GM18517 (cell line): Measurements from ENCODE around the gene HPSE2.

Experiments
- ATAC-seq: cut with Tn5 transposase; IDR thresholded peaks from one replicate; pipeline ENCODE4 v1.9.1; 2021; ENCODE audit warnings: mild to moderate bottlenecking, moderate library complexity; ENCODE audit not compliant: unreplicated experiment

Gene HPSE2

GRCh38 chr10:98696516-98696915 is 539.1 kb downstream of the HPSE2 start:
- ATAC-seq = no peak

DNA sequence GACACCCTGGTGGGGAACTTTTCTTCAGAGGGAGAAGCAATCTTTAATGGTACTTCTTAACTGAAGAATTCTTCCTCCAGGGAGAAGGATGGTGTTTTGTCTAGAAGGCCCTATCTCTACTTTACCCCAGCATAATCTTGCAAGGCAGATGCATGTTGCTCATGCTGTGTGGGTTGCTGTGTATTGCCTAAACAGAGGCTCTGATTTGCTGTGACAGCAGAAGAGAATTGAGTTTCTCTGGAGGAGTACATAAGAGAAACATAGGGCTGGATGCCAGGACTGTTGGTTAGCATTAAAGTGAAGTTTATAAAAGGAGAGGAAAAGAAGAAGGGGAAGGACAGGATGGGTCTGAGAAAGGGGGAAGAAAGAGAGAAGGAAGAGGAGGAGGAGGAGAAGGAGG is 540.8 kb downstream of the HPSE2 start:
- ATAC-seq = no peak

GRCh38 chr10:98694014-98694413 is 541.6 kb downstream of the HPSE2 start:
- ATAC-seq = no peak

DNA sequence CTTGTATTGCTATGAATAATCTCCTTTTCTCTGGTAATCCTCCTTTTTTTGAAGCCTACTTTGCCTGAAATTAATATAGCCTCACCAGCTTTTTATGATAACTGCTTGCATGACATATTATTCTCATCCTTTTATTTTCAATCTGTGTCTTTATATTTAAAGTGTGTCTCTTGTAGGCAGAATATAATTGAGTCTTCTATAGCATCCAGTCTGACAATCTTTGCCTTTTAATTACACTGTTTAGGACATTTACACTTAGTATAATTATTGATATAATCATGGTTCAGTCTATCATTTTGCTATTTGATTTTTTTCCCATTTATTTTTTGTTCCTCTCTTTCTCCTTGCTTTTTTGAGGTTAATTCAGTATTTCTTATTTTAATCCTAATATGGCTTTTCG is 548.0 kb downstream of the HPSE2 start:
- ATAC-seq = no peak

GRCh38 chr10:98684019-98684899 is 551.4 kb downstream of the HPSE2 start:
- ATAC-seq = no peak

- ATAC-seq = no peak
Measured at GRCh38 chr10:98676895-98677294, 558.8 kb downstream of the HPSE2 start.

DNA sequence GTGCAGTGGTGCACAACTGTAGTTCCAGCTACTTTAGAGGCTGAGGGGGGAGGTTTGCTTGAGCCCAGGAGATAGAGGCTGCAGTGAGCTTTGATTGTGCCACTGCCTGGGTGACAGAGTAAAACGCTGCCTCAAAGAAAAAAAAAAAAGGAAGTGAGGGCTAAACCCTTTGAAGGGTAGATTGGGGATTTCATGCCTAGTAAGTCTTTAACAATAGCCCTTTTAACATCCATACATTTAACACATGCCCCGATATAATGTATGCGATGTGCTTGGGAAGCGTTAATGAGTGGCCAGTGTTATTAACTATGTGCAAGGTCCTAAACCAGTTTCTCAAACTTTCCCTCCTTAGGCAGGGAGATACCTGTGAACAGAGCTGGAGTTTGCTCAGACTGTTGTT is 559.8 kb downstream of the HPSE2 start:
- ATAC-seq = no peak

GRCh38 chr10:98673171-98673782 is 562.4 kb downstream of the HPSE2 start:
- no peak for ATAC-seq

- no peak for ATAC-seq
Measured at GRCh38 chr10:98667081-98667480, 568.6 kb downstream of the HPSE2 start.

DNA sequence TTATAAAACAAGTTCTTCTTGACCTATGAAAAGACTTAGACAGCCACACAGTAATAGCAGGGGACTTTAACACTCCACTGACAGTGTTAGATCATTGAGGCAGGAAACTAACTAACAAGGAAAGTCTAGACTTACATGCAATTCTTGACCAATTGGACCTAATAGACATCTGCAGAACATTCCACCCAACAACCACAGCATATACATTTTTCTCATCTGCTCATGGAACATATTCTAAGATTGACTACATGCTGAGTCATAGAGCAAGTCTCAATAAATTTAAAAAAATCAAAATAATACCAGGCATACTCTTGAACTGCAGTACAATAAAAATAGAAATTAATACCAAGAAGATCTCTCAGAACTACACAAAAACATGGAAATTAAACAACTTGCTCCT is 569.4 kb downstream of the HPSE2 start:
- no peak for ATAC-seq

DNA sequence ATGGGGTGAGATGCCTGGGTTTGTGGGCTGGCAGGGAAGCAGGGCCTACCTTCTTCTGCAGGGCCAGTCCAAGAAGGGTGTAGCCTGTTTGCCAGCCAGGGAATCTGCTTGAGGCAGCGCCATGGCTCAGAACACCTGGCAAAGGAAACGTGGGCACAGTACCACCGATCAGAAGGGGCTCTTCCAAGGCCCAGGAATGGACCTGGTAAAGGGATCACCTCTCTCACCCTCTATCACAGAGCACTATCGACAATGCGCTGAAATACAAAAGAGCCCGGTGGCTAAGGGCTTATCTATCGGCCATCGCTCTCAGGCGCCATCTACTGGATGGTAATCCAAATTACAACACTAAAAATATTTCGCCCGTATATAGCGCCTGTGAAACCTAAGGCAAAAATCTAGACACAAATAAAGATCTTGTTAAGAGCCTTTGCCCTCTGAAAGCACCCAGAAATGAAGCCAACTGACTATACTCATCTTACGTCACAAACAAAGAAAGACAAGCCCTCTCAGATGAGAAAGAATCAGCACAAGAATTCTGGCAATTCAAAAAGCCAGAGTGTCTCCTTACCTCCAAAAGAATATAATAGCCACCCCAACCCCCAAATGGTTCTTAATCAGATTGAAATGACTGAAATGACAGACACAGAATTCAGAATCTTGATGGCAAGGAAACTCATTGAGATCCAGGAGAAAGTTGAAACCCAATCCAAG is 571.2 kb downstream of the HPSE2 start:
- no peak for ATAC-seq

DNA sequence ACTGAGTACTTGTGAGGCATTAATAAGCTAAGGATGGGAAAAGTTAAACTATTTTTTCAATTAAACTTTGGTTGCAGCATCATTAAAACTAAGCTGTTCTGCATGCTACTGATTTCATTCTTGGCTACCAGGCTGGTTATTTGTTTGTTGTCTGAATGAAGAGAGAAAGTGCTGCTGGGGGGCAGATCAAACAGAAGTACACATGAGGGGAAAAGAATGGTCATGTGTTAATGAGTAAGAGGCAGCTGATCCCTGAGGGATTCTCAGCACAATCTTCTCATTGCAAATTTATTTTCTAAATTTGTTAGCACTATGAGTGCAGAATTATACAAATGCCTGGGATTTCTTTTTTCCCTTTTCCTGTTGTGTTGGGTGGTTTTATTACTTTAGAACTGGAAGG is 575.7 kb downstream of the HPSE2 start:
- no peak for ATAC-seq

DNA sequence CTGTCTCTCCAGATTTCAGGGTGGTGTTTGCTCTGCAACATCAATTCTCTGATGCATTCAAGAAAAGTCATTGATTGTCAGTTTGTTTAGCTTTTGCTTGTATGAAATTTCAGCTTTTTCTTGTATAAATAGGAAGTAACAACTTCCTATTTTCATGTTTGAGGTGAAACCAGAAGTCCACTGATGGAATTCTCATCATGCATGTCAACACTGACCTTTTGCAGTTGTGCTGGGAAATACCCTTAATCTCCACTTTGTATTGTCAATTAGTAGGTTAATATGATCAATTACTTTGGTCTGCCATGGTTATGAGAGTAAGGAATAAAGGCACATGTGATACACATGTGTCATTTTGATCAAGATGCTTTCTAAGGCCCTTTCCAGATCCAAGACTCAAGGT is 580.2 kb downstream of the HPSE2 start:
- no peak for ATAC-seq

DNA sequence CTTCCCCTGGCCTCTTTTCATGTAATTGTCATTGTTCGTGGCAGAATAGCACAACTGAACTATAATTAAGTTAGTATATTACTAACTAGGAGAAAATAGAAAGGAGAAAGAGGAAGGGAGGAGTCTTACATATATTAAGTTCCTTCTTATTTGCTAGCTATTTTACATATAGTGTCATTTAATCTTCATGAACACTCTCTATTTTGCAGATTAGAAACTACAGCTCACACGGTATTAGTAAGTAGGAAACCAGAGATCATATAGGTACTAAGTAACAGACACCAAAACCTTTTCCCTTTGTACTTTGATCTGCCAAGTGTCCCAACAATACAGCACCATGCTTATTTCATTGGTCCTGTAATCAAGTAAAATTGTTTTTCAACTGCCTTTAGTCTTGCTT is 586.5 kb downstream of the HPSE2 start:
- no peak for ATAC-seq

DNA sequence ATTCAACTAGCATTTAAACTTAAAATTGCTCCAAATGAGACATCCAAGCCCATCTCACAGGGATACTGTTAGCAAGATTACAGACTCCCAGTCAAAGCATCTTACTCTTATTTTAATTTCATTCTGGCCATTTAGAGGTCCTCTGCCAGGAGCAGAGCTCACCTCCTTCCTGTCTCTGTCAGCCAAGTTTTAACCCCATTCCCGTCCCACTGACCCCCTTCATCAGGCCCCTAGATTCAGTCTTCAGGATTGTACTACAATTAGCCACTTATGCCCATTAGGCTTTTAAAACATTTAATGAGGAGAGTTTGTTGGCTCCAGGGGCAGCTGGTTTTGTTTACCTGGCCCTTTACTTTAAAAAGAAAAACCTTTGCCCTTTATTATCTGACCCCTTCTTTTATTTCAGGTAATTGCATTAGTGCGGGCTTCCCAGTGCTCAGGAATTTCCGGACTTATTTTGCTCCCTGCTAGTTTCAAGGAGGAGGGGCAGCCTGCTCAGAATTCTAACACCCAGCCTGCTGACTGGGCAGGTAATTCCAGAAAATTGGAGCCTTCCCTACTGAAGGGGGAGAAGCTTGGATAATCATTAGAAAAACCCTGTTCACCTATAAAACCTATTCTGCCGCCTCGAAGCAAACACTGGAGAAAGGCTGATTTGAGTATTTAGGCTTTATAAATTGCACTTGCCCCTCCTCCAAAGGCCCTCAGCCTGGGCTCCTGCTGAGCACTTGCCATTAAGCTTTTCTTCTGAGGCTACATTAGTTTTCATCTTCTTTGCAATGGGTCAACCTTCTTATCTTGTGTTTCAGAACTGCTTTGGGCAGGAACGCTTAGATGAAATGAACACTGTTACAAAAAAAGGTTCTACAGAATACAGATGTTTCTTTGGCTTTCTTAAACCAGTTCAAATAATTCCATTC is 588.4 kb downstream of the HPSE2 start:
- no peak for ATAC-seq

DNA sequence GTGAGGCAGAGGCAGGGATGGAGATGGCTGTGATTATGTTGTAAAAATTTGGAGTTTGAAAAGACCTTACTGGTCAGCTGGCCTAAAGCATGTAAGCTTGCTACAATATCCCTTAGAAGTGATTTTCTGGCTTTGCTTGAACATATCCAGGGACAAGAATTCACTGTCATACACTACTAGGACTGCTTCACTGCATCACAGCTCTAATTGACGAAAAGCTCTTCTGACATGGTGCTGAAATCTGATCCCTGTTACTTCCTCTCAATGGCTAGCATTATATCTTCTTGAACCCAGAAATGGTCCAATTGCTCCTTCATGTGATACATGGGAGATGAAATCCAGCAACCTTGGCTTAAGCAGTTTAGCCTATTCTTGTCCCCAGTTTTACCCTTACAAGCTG is 591.2 kb downstream of the HPSE2 start:
- no peak for ATAC-seq

DNA sequence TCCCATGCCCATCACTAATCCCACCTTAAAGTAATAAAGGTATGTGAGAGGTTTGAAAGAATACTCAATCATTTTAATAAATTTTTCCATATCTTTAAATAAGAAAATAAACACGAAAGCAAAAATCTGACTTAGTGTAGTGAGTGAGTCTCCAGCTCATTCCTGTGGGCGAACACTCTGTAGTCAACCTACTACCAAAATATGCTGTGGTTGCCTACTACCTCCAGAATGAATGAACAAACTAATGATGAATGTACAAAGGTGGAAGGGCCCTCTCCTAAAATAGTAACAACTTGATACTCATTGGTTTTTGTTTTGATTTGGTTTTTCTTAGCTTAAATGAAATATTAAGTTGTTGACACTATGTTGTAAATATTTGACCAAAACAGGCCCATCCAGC is 593.4 kb downstream of the HPSE2 start:
- ATAC-seq = no peak

GRCh38 chr10:98638920-98639319 is 596.7 kb downstream of the HPSE2 start:
- ATAC-seq = no peak

DNA sequence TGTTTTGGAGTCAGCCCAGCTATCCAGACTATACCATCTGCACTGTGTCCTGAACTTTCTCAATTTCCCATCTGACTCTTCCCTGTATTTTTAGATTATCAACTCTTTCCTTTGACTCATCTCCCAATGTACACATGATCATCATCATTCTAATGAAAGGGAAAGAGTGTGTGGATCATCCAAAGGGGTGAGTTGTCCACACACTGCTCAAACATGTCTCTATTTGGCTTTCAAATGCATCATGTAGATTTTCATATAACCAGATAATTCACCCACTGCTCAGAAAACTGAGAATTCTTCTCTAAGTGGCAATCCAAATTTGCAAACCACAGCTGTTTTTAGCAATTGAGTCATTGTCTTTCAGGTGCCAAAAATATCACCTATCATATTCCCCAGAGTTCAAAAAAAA is 598.7 kb downstream of the HPSE2 start:
- ATAC-seq = no peak

DNA sequence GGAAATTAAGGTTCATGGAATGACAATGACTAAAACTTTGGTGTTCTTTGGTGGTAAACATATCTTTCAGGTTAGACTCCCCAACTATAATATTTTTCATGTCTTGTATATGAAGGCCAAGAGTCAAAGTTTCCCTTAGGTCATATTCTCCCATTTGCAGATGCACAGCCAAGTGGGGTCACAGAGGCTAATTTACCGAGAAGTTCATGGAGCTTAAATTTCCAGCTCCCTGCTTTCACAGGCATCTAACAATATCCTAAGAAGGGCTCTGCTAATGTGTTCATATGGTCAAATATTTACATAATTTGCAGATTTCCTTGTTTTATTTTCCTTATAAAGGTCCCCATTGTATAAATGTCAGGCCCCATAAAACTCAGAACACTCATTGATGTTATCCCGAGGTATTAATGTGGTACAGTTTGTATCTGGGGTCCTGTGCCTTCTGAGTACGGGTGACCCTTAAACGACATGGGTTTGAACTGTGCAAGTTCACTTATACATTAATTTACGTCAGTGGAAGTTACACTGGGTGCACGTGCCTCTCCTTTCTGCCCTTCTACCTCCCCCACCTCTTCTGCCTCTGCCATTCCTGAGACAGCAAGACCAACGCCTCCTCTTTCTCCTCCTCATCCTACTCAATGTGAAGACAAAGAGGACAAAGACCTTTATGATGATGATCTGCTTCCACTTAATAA is 603.0 kb downstream of the HPSE2 start:
- no peak for ATAC-seq
